ENCODE measurements around the gene CYTH4.

Gene CYTH4

DNA sequence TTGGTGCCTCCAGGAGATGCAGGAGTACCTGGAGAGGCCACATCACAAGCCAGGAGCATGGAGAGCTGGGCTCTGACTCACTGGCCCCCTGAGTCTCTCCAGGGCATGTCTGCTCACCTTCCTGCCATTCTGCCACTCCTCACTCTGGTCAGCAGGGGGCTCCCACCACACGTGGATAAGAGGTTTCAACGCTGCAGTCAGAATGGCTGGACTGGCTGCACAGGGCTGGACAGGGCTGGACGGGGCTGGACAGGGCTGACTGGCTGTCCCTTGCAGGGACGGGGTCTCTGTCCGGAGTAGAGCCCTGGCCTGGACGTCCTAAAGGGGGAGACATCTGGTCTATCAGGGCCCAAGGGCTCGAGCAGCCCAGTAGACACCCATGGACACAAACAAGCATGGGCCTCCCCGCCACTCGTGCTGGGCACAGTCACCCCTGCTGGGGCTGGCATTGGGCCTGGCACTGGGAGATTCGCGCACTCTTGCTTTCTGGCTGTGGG lies 34.6 kb downstream of the CYTH4 start:
- Histone ChIP-seq H3K36me3 (ENCODE audit: low read depth) (no peaks in the 10 kb centered on the region), H3K27me3 (ENCODE audit: insufficient read depth, poor library complexity, severe bottlenecking) (no peaks in the 10 kb centered on the region), H3K27ac (ENCODE audit: poor library complexity, severe bottlenecking) (no peak overlapping the region), H3K4me1 (ENCODE audit: insufficient read depth, poor library complexity, severe bottlenecking) (peaks cover 18% of the 10 kb centered on the region), H3K9me3 (ENCODE audit: severe bottlenecking) (no peaks in the 10 kb centered on the region), H3K4me3 (ENCODE audit: severe bottlenecking) (no peak overlapping the region)
- TF ChIP-seq, protein P1, sequence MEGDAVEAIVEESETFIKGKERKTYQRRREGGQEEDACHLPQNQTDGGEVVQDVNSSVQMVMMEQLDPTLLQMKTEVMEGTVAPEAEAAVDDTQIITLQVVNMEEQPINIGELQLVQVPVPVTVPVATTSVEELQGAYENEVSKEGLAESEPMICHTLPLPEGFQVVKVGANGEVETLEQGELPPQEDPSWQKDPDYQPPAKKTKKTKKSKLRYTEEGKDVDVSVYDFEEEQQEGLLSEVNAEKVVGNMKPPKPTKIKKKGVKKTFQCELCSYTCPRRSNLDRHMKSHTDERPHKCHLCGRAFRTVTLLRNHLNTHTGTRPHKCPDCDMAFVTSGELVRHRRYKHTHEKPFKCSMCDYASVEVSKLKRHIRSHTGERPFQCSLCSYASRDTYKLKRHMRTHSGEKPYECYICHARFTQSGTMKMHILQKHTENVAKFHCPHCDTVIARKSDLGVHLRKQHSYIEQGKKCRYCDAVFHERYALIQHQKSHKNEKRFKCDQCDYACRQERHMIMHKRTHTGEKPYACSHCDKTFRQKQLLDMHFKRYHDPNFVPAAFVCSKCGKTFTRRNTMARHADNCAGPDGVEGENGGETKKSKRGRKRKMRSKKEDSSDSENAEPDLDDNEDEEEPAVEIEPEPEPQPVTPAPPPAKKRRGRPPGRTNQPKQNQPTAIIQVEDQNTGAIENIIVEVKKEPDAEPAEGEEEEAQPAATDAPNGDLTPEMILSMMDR (IDR thresholded peaks at IDR 0.05; ENCODE audit: poor library complexity, severe bottlenecking): peak; percentile 93
- DNase-seq (ENCODE audit: low spot score) (no peak), ATAC-seq (ENCODE audit: low read depth) (peak; percentile 91)

- Histone ChIP-seq H3K27ac (ENCODE audit: poor library complexity, severe bottlenecking) (peak overlapping the region; percentile 31), H3K4me1 (ENCODE audit: insufficient read depth, poor library complexity, severe bottlenecking) (peaks cover 17% of the 10 kb centered on the region), H3K27me3 (ENCODE audit: insufficient read depth, poor library complexity, severe bottlenecking) (no peaks in the 10 kb centered on the region), H3K36me3 (ENCODE audit: low read depth) (no peaks in the 10 kb centered on the region), H3K4me3 (ENCODE audit: severe bottlenecking) (no peak overlapping the region), H3K9me3 (ENCODE audit: severe bottlenecking) (no peaks in the 10 kb centered on the region)
- no peak for DNase-seq (ENCODE audit: low spot score)
- TF ChIP-seq, protein P1 (IDR thresholded peaks at IDR 0.05; ENCODE audit: poor library complexity, severe bottlenecking): no peak
- ATAC-seq (ENCODE audit: low read depth): peak; percentile 13; the same call in 2 of the 3 replicates
These were observed 35.4 kb downstream of the CYTH4 start for GRCh38 chr22:37317698-37318210.

DNA sequence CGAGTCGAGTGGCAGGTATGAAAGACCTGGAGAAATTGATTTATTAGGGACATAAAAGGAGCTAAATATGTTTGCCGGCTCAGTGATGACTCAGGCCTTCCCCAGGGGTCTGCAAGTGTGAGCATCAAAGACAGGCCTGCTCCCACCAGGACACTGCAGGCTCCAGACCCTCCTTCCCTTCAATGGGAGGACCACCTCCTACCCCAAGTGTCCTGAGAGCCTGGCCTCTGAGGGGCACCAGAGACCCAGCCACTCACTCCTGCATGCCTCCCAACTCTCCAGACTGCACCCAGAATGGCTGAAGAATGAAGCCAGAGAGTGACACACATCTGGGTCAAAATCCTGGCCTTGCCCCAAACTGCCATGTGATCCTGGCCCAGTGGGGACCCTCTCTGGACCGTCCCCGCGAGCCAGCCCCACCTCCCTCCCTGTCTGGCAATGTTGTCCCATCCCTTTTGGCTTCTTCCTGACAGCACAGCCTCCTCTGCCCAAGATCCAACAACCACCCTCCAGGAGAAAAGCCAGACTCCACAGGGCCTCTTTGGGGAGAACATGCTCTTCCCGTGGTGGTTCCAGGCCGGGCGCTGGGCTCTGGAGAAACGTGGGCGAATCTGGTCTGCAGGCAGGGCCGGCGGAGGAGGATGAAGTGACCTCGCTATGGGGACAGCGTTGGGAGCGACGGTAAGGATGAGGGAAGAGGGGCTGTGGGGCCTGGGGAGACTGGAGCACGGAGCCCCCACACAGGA lies 36.2 kb downstream of the CYTH4 start:
- H3K27ac ChIP-seq (ENCODE audit: poor library complexity, severe bottlenecking): peak overlapping the region; percentile 31
- ATAC-seq (ENCODE audit: low read depth): no peak

DNA sequence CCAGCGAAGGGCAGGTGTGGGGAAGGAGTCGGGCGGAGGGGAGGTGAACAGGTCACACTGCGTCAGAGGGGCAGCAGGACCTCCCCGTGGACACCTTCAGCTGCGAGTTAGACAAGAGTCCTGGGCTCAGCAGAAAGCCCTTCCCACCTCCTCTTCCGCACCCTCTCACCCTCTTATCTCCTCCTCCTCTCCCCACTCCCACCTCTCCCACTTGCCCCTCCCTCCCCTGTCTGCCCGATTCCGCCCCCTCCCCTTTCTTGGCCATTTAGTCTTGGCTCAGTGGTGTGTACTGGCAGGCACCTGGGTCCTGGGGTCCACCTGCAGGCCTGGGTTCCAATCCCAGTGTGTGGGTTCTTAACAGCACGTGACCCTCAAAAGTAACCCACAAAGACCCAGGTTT lies 37.2 kb downstream of the CYTH4 start:
- no peaks in the 10 kb centered on the region for H3K36me3 ChIP-seq (ENCODE audit: low read depth)
- H3K9me3 ChIP-seq (ENCODE audit: severe bottlenecking): no peaks in the 10 kb centered on the region
- TF ChIP-seq, protein P1 (IDR thresholded peaks at IDR 0.05; ENCODE audit: poor library complexity, severe bottlenecking): no peak
- DNase-seq (ENCODE audit: low spot score): no peak
- no peak overlapping the region for H3K27ac ChIP-seq (ENCODE audit: poor library complexity, severe bottlenecking)
- peaks cover 9% of the 10 kb centered on the region for H3K4me1 ChIP-seq (ENCODE audit: insufficient read depth, poor library complexity, severe bottlenecking)
- ATAC-seq (ENCODE audit: low read depth): no peak
- H3K4me3 ChIP-seq (ENCODE audit: severe bottlenecking): no peak overlapping the region
- no peaks in the 10 kb centered on the region for H3K27me3 ChIP-seq (ENCODE audit: insufficient read depth, poor library complexity, severe bottlenecking)

More for the DNA sequence above, 36.2 kb downstream of the CYTH4 start:
- TF ChIP-seq, protein P1 (IDR thresholded peaks at IDR 0.05; ENCODE audit: poor library complexity, severe bottlenecking): peak; percentile 45
- H3K4me1 ChIP-seq (ENCODE audit: insufficient read depth, poor library complexity, severe bottlenecking): peaks cover 10% of the 10 kb centered on the region
- H3K4me3 ChIP-seq (ENCODE audit: severe bottlenecking): no peak overlapping the region
- no peak for DNase-seq (ENCODE audit: low spot score)
- no peaks in the 10 kb centered on the region for H3K27me3 ChIP-seq (ENCODE audit: insufficient read depth, poor library complexity, severe bottlenecking)
- H3K9me3 ChIP-seq (ENCODE audit: severe bottlenecking): no peaks in the 10 kb centered on the region
- no peaks in the 10 kb centered on the region for H3K36me3 ChIP-seq (ENCODE audit: low read depth)

All from RWPE2 (cell line).